ENCODE results near the gene ALDH3A1.

Gene ALDH3A1

GRCh38 chr17:19713462-19713861 lies 34.6 kb downstream of the ALDH3A1 start:
- no peak for TF ChIP-seq CTCF (IDR thresholded peaks at IDR 0.05; ENCODE audit: borderline replicate concordance, insufficient read depth, low read depth, low read length)
- H3K4me3 ChIP-seq (ENCODE audit: low read depth, low read length), result no peak overlapping the region

- no peak for TF ChIP-seq CTCF (IDR thresholded peaks at IDR 0.05; ENCODE audit: borderline replicate concordance, insufficient read depth, low read depth, low read length)
- no peak overlapping the region for H3K4me3 ChIP-seq (ENCODE audit: low read depth, low read length)
Observed at GRCh38 chr17:19712436-19713004, 35.6 kb downstream of the ALDH3A1 start.

GRCh38 chr17:19709841-19710240 lies 38.3 kb downstream of the ALDH3A1 start:
- no peak for TF ChIP-seq CTCF (IDR thresholded peaks at IDR 0.05; ENCODE audit: borderline replicate concordance, insufficient read depth, low read depth, low read length)

GRCh38 chr17:19708431-19709175 lies 39.5 kb downstream of the ALDH3A1 start:
- TF ChIP-seq CTCF (IDR thresholded peaks at IDR 0.05; ENCODE audit: borderline replicate concordance, insufficient read depth, low read depth, low read length), result no peak
- no peak overlapping the region for H3K4me3 ChIP-seq (ENCODE audit: low read depth, low read length)

More at GRCh38 chr17:19709841-19710240, 38.3 kb downstream of the ALDH3A1 start:
- no peak overlapping the region for H3K4me3 ChIP-seq (ENCODE audit: low read depth, low read length)

GRCh38 chr17:19707728-19708221 lies 40.3 kb downstream of the ALDH3A1 start:
- no peak for TF ChIP-seq CTCF (IDR thresholded peaks at IDR 0.05; ENCODE audit: borderline replicate concordance, insufficient read depth, low read depth, low read length)
- no peak overlapping the region for H3K4me3 ChIP-seq (ENCODE audit: low read depth, low read length)

GRCh38 chr17:19706791-19707727 lies 41.0 kb downstream of the ALDH3A1 start:
- no peak for TF ChIP-seq CTCF (IDR thresholded peaks at IDR 0.05; ENCODE audit: borderline replicate concordance, insufficient read depth, low read depth, low read length)

More at GRCh38 chr17:19706791-19707727, 41.0 kb downstream of the ALDH3A1 start:
- no peak overlapping the region for H3K4me3 ChIP-seq (ENCODE audit: low read depth, low read length)
